Fibroblast of skin of scalp (primary cell): Measurements from ENCODE around the gene VWF.

Experiments
- DNase-seq: peaks from one replicate; pipeline ENCODE4 v3.0.0-alpha.2; 2013

Gene VWF

DNA sequence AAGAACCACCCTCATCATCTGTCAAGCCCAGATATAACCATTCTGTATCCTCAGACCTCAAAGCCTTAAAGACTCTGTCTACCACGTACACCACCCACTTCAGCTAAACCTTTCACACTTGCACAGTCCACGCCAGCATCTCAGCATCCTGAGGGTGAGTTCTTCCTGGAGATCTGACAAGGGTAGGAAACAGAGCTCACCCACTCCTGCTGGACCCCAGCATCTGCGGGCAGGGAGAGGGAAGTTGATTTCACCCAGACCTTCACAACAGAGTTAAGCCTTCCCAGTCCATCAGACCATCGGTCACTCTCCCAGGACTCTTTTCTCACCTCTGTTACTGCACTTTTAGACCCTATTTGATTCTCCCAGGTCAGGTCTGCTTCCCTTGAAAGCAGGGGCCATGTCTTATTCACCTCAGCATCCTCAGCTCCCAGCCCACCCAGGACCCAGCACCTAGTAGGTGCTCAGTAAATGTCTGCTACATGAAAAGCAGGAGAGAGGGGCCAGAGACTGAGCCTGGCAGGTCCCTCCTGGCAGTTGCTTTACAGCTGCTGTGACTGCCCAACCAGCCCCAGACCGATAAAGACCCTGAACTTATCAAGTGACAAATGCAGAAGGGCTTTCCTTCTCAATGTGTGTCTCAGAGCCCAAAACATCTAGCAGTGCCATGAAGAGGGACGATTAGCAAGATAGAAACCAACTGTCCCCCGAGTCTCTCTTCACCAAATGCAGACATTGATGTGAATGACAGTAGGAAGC is 213.5 kb downstream of the VWF start:
- no peak for DNase-seq

DNA sequence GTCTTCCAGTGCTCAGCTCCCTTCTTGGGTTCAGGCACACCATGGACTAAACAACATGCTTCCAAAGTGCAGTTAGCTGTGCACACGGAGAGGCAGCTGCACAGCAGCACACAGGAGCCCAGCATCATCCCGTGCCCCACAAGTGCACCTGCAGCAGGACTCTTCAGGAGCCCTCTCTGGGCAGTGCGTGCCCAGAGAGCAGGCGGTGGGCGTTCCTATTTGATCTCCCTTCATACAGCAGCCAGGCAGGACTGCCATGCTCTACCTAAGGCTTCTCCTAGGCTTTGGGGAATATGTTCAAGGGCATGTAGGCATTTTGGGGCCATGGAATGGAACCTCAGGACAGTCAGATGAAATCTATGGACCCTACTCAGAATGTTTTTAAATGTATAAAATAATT is 214.9 kb downstream of the VWF start:
- no peak for DNase-seq

DNA sequence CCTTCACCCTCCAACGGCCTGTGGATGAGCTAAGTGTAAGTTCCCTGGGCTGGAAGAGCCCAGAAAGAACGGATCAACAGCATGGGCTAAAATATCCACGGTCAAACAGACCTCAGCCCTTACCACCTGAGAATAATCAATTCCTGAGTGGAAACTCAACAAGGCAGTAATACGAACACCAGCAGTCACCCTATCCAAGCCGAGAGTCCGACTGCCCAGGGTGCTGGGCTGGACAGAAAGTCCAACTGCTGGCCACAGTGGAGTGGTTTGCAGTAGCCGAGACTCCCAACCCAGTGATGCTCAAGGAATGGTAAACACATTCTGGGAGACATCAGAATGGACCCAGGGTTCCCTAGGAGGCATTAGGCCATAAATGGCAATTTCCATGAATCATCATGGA is 216.2 kb downstream of the VWF start:
- no peak for DNase-seq

DNA sequence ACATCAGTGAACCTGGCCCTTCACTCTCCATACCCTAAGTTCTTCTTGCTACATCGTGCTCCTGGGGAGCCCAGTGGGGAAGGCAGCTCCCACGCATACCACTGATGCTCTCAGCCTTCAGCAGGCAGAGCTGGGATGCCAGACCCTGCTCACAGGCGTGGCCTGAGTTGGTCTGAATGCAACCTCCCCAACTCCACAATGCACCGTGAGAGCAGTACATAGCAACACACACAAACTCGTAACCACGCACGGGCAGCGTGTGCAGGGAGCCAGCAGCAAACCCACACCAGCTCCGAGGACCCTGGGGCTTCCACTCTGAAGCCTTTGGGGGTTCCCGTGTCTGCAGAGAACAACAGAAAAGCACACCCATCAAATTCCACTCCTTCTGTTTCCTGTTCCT is 216.7 kb downstream of the VWF start:
- no peak for DNase-seq

DNA sequence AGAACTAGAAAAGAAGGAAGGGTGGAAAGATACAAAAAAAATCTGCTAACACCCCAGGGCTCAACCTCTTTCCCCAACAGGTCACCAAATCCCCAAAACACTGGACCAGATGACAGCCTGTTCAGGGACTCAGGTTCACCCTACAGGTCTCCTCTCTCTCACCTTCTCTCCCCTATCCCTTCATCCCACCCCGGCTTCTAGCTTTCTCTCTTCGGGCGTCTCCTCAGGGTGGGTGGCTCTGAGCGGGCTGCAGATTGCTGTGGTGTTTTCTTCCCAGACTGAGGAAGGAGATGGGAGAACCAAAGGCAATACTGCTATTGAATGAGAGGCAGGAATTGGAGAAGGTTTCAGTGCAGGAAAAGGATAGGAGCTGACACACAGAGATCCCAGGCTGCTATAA is 218.7 kb downstream of the VWF start:
- no peak for DNase-seq

DNA sequence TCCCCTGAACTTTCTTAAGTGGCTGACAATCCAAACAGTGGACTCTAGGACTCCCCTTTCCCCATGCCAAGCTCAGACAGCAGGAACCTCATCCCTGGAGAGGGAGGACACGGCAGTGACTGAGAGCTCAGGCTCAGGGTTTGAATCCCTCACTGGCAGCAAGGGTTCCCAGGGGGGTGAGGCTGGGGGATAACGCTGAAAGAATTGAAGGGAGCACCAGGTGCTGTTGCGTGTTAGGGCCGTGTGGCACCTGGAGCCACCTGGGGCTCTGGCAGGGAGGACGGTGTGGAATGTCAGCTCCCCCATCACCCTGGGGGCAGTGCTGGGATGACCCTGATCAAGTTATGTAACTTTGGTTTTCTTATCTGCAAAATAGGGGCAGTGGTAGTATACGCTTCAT is 219.5 kb downstream of the VWF start:
- DNase-seq, result no peak

DNA sequence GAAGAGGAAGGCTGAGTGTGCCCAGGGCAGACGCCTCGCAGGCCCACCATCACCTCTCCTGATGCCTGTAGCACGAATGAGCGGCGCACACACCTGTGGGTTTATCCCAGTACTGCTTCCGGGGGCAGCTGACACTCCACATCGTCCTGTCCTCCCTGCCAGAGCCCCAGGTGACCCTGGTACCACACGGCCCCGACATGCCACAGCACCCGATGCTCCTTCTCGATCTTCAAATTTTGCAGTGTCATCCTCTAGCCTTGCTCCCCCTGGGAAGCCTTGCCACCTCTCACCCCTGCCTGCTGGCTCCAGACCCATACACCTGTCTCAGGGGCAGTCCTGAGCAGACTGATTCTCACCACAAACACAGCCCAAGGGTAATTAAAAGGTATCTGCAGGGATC is 220.0 kb downstream of the VWF start:
- DNase-seq, result no peak

DNA sequence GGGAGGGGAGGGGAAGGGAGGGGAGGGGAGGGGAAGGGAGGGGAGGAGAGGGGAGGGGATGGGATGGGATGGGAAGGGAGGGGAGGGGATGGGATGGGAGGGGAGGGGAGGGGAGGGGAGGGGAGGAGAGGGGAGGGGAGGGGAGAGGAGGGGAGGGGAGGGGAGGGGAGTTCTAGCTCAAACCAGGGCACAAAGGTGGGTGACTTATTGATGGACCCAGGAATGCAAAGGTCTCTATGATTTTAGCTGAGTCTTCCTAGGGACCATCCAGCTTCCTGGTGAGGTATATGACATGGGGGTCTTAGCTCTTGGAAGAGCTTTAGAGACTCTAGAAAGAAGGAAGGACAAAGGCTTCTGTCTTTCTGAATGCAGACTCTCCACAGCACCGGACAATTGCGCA is 221.7 kb downstream of the VWF start:
- DNase-seq, result no peak

DNA sequence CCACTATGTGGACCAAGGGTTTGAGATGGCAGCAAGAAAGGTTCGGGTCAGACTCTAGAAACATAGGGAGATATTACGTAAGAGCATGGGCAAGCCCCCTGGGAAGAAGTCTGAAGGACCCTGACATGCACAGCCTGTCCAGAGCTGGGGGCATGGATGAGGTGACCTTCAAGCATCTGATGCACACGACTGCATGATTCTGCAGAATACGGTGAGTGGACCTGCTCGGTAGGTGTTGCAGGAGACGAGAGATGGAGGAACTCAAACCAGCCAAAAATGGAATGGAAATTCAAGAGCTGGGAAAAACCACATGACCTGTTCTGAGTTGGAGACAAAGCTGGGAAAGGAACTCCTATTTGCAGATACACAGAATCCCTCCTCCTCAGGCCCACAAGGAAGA is 223.1 kb downstream of the VWF start:
- DNase-seq, result no peak

DNA sequence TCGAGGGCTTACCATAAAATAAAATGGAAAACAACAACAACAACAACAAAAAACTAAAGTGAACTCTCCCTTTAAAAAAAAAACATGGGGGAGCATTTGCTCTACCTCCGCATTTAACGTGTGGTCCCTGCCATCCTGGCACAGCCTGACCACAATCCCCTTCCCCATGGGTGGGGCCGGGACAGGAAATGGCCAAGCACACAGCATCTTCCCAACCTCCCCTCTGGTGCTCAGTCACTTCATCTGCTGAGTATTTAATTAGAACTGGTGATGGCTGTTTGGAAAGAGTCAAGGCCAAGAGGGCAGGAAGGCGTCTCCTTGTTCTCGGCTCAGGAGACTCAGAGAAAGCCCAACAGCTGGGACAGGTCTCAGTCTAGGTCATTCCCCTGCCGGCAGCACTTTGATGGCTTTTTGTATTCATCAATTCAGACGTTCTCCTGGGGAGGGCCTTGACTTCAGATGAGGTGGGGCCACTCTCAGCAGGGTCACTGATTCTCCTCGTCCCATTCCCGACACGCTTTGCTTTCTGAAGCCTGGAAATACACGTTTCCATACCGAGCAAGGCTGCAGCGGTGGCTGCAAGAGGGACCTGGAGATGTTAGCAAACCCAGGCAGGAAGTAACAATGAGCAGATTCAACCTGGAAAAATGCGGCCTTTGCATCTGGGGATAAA is 223.8 kb downstream of the VWF start:
- DNase-seq, result no peak

DNA sequence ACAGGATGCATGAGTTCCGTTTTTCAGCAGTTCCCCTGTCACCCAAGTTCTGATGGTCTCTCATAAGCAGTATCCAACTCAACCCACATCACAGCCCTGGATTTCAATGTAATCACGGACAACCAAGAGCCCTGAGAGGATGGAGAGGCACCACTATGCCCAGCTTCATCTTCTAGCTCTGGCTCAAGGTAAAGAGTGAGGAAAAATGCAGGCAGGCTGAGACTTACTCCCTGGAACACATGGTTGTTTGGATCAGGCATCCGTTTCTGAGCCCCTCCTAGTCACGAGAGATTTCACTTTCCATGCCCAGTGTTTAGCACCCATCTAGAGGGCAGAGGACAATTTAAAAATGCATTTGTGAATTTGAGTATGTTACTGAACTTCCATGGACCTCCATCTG is 224.4 kb downstream of the VWF start:
- DNase-seq, result no peak

DNA sequence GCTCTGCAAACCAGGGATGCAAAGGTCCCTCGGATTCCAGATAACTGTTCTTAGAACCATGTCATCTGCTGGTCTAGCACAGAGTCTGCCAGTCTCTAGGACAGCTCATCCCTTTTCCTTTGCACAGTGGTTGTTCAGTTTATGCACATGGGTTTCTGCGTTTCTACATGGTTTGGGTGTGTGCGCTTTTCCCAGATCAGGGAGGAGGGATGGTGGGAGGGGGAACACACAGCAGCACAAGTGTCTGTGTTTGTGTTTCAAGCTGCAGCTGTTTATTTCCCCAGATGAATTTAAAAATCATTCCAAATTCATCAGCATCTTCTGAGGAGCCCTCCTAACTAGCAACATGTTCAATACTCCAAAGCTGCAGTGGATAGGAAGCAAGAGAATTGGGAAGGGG is 224.8 kb downstream of the VWF start:
- no peak for DNase-seq

DNA sequence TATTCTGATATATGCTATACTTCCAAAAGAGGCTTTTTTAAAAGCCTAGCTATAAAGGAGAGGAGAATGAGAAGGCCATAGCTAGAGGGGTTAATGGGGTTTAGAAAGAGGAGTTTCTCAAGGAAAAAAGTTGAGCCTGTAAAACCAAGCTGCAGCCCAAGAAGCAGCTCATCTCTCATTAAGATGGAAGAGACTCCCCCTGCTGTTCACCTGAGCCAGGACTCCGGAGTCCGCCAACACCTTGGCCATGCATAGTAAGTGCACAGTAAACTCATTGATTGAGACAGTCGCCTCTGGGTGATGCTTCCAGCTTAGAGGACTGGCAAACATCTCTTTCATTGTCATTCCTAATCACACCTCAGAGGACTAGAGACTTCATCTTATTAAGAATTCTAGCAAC is 225.6 kb downstream of the VWF start:
- no peak for DNase-seq
